Spleen (tissue), 7 donors: ENCODE results near the gene TTC34.

Source experiments
- POLR2AphosphoS5 ChIP-seq, 3 donors: sonication (generic); formaldehyde crosslinking; IDR thresholded peaks; one replicate each; pipeline ENCODE4 v1.5.1; 2017; ENCODE audit warnings: antibody characterized with exemption in 3 of 3
- TF ChIP-seq, protein P1 (sequence below), 11 experiments: fragments of 200-600 bp in 7 of 11; fragments of 450-650 bp in 4 of 11; sonication (generic) in 4 of 11; IDR thresholded peaks in 8 of 11; conservative IDR thresholded peaks in 3 of 11; 1 replicate in 7 of 11; 2 replicates in 4 of 11; pipeline versions ENCODE4 v1.4.0 to v1.8.0; 2016 to 2021; ENCODE audit warnings: antibody characterized with exemption in 11 of 11, inconsistent platforms in 4 of 11, mild to moderate bottlenecking in 1 of 11
- donor health status: DM: no; HTN: no; CAD: no; lungs with moderate emphysema.
- donor health status: DM: no; HTN: no; CAD: no.
- donor health status: DM: no; HTN: no; CAD: no.

DNA sequence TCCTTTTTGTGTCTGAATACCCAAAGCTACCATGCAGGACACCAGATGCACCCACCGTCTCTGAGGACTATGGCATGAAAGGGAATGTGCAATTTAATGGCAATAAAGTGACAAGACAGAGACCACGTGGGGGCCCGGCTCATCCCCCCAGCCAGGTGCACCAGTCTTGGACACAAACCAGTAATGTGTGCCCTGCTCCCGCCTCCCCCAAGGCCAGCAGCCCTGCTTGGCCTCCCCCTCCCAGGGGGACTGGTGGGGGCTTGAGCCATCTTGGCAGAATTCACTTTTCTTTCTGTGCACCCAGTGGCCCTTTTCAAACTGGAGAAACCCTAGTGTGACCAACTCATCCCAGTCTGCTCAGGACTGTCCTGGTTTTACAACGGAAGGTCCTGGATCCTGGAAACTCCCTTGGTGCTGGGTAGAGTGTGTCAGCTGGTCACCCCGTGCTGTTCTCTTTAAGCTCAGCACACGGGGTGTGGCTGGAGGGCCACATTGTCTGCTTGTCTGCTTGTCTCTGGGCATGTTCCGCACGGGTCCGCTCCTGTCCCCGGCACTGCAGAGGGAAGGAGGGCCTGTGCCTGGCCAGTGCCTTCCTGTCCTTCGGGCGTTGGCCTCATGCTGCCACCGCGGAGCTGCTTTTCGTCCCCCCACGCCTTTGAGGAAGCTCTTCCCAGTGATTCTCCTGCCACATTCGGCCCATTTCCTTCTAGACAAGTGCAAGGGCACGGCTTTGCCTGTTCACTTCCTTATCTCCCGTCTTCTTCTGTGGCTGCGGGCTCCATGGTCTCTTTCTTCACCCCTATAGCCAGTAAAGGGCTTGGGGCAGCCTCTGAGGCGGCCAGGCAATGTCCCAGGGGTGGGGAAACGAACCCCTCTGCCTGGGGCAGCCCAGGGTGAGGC is 45.8 kb upstream of the TTC34 start:
- no peak for TF ChIP-seq POLR2AphosphoS5 (IDR thresholded peaks at IDR 0.05)
- TF ChIP-seq, protein P1, sequence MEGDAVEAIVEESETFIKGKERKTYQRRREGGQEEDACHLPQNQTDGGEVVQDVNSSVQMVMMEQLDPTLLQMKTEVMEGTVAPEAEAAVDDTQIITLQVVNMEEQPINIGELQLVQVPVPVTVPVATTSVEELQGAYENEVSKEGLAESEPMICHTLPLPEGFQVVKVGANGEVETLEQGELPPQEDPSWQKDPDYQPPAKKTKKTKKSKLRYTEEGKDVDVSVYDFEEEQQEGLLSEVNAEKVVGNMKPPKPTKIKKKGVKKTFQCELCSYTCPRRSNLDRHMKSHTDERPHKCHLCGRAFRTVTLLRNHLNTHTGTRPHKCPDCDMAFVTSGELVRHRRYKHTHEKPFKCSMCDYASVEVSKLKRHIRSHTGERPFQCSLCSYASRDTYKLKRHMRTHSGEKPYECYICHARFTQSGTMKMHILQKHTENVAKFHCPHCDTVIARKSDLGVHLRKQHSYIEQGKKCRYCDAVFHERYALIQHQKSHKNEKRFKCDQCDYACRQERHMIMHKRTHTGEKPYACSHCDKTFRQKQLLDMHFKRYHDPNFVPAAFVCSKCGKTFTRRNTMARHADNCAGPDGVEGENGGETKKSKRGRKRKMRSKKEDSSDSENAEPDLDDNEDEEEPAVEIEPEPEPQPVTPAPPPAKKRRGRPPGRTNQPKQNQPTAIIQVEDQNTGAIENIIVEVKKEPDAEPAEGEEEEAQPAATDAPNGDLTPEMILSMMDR (IDR thresholded peaks at IDR 0.05 in 8 of 11, conservative IDR thresholded peaks at IDR 0.05 in 3 of 11) = no peak
